Cerebellar nuclear complex (tissue), 1 donor: Measurements from ENCODE around the gene NLGN2.

Experiments
- DNase-seq, 2 experiments: peaks; one replicate each; lab custom pipeline; 2025; lab: John Stamatoyannopoulos, UW

The NLGN2 gene

GRCh38 chr17:7437950-7438614, 30.4 kb downstream of the NLGN2 start:
- DNase-seq, result no peak

- DNase-seq, result no peak
Observed at GRCh38 chr17:7438656-7439460, 31.2 kb downstream of the NLGN2 start.

DNA sequence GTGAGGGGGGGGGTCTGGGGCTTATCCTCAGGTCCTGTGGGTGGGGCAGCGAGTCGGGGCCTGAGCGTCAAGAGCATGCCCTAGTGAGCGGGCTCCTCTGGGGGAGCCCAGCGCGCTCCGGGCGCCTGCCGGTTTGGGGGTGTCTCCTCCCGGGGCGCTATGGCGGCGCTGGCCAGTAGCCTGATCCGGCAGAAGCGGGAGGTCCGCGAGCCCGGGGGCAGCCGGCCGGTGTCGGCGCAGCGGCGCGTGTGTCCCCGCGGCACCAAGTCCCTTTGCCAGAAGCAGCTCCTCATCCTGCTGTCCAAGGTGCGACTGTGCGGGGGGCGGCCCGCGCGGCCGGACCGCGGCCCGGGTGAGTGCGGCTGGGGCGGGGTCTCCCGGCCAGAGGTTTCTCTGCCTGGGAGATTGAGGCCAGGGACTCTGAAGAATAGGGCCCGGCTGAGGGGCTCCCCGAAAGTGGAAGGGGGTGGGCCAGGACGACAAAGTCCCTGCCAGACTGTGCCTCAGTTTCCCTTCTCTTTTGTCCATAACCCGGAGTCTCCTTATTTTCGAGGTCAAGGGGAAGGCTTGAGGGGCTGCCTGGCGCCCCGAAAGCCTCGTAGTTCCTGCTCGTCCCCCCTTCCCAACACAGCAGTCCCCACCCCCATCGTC, 31.9 kb downstream of the NLGN2 start, which contains the start of gene FGF11:
Gene FGF11, plus strand, starts transcription at position 51 of the 651 bp plus-strand sequence. Its CDS starts 109 bp downstream, at position 160.
- no peak for DNase-seq

DNA sequence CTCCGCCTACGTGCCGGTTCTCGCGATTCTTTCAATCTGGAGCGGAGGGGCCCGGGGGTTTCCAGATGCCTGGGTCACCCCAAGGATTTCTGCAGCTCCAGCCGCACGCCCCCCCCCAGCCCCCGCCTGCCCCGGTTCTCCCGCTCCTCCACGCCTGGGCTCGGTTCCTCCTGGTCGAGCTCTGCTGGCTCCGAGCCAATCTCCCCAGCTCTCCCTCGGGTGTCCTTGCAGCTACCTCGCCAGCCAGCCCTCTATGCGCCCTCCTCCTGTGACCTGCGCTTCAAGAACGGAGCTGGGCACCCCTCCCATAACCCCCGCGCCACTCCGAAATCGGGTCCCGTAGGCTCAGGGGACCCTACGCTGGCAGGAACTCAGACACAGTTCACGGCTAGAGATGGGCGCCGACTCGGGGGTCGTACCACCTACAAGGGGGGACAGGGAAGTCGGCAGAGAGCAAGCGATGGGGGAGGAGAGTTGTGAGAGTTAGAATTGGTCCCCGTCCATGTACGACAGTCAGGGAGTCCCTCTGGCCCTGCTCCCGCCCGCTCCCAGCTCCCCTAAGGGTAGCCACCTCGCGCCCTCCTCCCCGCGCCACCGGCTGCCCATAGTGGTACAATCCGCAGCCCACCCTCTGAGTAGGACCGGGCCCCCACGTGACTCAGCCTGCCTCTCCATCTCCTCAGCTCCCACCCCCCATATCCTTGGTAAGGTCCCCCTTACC, 32.6 kb downstream of the NLGN2 start:
- DNase-seq, result no peak

GRCh38 chr17:7440834-7441195, 33.2 kb downstream of the NLGN2 start:
- DNase-seq, result no peak

GRCh38 chr17:7441266-7441665, 33.6 kb downstream of the NLGN2 start:
- no peak for DNase-seq

DNA sequence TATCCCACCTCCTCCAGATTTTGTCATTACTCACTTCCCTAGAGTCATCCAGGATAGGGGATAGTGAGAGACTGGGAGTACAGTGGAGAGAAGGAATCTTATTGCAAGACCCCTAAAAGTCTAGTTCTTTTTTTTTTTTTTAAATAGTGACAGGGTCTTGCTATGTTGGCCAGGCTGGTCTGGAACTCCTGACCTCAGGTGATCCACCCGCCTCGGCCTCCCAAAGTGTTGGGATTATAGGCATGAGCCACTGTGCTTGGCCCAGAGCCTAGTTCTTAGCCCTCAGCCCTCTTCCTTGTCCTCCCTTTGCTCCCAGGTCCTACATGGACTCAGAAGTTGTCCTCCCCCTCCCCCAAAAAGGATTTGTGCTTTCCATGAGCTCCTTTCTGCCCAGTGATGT, 34.5 kb downstream of the NLGN2 start:
- no peak for DNase-seq

DNA sequence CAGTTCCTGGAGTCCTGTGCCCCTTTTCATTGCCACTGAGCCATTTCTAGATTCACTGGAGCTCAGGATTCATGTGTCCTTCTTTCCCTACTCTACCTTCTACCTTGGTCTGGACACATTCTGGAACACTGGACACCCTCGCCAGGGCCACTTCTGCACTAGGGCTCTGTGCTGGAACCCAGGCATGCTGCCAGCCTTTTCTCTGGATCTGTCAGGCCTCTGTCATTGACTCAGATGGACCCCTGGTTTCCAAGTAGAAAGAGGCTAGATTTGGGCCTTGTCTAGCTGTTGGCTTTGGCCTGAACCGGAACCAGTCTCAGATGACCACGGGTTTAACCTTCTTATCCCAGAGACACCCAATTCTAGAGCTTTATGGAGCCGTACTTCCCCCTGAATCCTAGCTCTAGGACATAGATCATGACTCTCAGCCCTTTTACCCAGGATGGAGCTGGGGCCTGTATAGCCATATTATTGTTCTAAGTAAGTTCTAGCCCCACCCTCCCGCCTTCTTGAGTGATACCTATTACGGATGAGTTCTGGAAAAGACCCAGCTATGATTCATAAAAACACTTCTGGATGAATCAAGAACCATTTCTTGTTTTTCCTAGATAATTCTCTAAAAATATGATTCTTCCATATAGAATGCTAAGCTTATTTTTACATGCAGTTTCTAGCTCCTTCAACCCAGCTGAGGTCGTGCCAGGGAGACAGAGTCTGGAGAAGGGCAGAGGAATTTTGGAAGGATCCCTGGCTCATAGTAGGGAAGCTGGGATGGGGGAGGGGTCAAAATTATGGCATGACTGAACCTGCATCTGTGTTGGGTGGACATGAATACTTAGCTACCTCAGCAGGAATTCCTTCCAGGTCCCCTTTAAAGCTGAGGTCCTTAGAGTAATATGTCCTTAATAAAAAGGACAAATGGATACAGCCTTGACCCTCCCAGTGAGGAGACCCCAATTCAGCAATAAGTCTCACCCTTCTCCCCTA, 36.1 kb downstream of the NLGN2 start:
- DNase-seq, result no peak

- DNase-seq, result no peak
Observed at GRCh38 chr17:7444682-7445618, 37.3 kb downstream of the NLGN2 start, which contains the start of gene CHRNB1. CHRNB1 (plus strand) TSS chr17:7445061; CDS start chr17:7445128, 67 bp downstream.

GRCh38 chr17:7445619-7445968, 37.9 kb downstream of the NLGN2 start:
- no peak for DNase-seq

GRCh38 chr17:7448461-7448860, 40.8 kb downstream of the NLGN2 start:
- DNase-seq, result no peak

DNA sequence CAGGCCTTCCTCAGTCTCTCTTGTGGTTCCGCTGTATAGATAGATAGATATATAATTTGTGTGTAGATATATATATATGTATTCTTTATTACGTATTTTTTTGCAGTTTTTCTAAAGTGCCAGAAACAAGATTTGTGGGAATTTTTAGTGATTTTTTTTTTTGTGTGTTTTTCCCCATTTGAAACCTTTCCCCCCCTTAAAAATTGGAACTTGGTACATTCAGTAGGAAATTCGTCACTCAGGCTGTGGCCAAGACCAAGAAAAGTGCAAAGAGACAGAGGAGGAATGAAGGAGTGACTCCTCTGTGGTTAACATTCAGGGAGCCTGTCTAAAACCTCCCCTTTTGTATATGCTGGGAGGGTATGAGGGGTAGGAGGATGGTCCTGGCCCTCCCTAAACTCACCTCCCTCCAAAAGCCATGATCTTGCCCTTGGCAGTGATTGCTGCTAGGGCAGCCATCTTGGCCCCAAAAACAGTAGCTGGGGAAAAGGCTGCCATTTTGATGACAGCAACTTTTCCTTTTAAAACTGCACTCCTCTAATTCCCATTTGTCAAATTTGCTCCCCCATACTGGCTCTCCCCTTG, 52.4 kb downstream of the NLGN2 start:
- DNase-seq, result no peak

DNA sequence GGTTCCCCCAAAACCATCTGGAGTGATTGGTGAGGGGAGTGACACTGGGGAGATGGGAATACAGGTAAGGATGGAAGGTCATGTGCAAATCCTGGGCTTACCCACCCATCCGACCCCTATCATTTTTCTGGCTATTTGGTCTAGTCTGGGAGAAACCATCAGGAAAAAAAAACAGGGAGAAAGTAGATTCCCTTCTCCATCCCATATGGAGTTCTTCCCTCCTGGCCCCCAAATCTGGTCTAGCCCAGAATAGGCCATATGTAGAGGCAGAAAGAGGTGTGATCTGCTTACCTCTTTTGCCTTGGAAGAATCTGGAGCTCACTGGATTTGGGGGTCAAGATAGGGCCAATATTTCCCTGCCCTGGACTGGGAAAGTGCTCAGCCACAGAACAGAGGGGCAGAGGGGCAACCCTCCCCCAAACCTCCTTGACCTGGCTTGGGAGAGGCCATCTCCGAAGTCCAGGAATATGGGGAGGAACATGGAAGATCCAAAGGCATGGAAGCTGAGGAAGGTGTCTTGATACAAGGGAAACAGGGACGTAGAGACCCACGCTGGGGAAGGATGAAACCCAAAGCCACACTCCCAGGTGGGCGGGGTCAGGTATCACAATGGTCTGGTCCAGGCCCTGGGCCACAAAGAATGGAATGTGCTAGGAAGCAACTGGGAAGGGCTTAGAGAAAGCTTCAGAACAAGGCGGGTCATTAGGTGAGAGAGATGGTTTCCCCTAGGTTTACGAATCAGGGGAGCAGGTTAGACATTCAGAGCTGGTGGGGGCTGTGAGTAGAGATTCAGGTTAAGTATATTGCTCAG, 53.4 kb downstream of the NLGN2 start:
- no peak for DNase-seq

GRCh38 chr17:7462474-7463371, 55.1 kb downstream of the NLGN2 start:
- DNase-seq, result no peak

GRCh38 chr17:7463372-7463846, 55.8 kb downstream of the NLGN2 start:
- no peak for DNase-seq

- DNase-seq, result no peak
Observed at GRCh38 chr17:7464081-7464480, 56.4 kb downstream of the NLGN2 start.

DNA sequence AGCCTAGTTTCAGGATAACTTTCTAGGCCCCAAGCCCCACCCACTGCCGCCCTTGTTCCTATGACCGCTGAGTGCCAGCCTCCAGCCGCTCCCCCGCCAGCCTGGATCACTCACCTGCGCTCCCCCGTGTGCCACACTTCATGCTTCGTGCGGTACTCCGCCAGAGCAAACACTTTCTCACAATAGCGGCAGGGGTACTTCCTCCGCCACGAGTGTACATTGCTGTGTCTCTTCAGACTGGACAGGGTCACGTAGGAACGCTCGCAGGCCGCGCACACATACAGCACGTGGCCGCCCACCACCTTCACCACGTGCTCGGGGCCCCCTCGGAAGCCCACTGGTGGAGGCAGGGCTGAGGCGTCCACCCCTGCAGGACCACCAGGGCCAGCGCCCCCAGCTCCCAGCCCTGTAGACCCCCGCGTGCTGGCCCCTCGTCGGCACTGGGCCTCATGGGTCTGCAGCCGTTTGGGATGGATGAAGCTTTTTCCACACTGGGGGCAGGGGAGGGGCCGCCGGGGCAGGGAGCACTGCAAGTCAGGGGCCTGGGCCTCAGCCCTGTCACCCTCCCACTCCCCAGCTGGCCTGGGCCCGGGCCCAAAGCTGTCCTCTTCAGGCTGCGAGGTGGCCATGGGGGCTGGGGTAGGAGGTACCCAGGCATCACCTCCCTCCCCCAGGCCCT, 58.1 kb downstream of the NLGN2 start:
- no peak for DNase-seq
